Keratinocyte (primary cell): ENCODE data around the gene C5.

Experiments used
- EZH2 ChIP-seq: IDR thresholded peaks from one replicate; pipeline ENCODE4 v1.6.1; 2012; ENCODE audit warnings: inconsistent platforms, mild to moderate bottlenecking, low read length, moderate library complexity
- TF ChIP-seq, protein P1 (sequence below), 3 experiments: IDR thresholded peaks in 1 of 3; conservative IDR thresholded peaks in 1 of 3; optimal IDR thresholded peaks in 1 of 3; 2 replicates in 2 of 3; 3 replicates in 1 of 3; pipeline versions ENCODE3 to v1.5.1; 2011; ENCODE audit warnings: low read length in 3 of 3, mild to moderate bottlenecking in 3 of 3, moderate library complexity in 2 of 3, control low read depth in 1 of 3, inconsistent platforms in 1 of 3; ENCODE audit not compliant: insufficient read depth in 2 of 3; ENCODE audit errors: extremely low read depth in 1 of 3

DNA sequence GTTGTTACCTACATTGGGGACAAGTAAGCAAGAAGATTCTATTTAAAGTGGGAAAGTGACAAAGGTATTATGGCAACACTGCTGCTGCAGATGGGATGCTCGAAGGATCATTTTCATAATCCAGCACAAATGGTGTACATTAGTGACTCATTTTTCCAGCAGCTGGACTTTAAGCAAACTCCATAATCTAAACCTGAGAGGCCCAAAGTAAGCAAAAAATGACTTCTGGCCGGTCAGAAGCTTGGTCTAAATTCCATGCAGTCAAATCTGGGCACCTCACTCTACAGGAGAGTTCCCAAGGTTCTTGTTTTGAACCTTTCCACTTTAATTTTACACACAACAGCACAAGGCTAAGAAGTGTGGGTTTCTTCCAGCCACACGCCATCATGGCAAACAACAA, 79.8 kb downstream of the C5 start:
- TF ChIP-seq, protein P1, sequence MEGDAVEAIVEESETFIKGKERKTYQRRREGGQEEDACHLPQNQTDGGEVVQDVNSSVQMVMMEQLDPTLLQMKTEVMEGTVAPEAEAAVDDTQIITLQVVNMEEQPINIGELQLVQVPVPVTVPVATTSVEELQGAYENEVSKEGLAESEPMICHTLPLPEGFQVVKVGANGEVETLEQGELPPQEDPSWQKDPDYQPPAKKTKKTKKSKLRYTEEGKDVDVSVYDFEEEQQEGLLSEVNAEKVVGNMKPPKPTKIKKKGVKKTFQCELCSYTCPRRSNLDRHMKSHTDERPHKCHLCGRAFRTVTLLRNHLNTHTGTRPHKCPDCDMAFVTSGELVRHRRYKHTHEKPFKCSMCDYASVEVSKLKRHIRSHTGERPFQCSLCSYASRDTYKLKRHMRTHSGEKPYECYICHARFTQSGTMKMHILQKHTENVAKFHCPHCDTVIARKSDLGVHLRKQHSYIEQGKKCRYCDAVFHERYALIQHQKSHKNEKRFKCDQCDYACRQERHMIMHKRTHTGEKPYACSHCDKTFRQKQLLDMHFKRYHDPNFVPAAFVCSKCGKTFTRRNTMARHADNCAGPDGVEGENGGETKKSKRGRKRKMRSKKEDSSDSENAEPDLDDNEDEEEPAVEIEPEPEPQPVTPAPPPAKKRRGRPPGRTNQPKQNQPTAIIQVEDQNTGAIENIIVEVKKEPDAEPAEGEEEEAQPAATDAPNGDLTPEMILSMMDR (optimal IDR thresholded peaks at IDR 0.05 in 1 of 3, IDR thresholded peaks at IDR 0.05 in 1 of 3, conservative IDR thresholded peaks at IDR 0.05 in 1 of 3; ENCODE audit: extremely low read depth in 1 of 3, insufficient read depth in 2 of 3, low read length in 3 of 3), result no peak
- no peak for TF ChIP-seq EZH2
